ENCODE measurements around the gene KIR3DL2.
"Not testable (repeated sequence)": the region's sequence is repeated elsewhere in the genome, so short reads cannot be mapped to it uniquely, and the experiment has no call there.

Gene KIR3DL2

GRCh38 chr19:54873990-54874389 lies 23.7 kb downstream of the KIR3DL2 start, which contains the start of gene FCAR:
TSS of gene FCAR (plus strand) at chr19:54874235. CDS start at chr19:54874290, 55 bp downstream.
- no peak for DNase-seq

- no peak for DNase-seq
These were observed 25.3 kb downstream of the KIR3DL2 start for GRCh38 chr19:54875506-54875905.

GRCh38 chr19:54877471-54877870 lies 27.2 kb downstream of the KIR3DL2 start:
- DNase-seq, result no peak

- DNase-seq, result no peak
These were observed 31.6 kb downstream of the KIR3DL2 start for GRCh38 chr19:54881884-54882283.

- no peak for DNase-seq
These were observed 32.5 kb downstream of the KIR3DL2 start for GRCh38 chr19:54882758-54883157.

- no peak for DNase-seq
These were observed 33.0 kb downstream of the KIR3DL2 start for GRCh38 chr19:54883228-54883627.

GRCh38 chr19:54888239-54888638 lies 38.0 kb downstream of the KIR3DL2 start:
- no peak for DNase-seq

- no peak for DNase-seq
These were observed 39.3 kb downstream of the KIR3DL2 start for GRCh38 chr19:54889566-54889965.

- no peak for DNase-seq
These were observed 43.2 kb downstream of the KIR3DL2 start for GRCh38 chr19:54893406-54893805.

GRCh38 chr19:54894106-54894505 lies 43.9 kb downstream of the KIR3DL2 start:
- not testable (repeated sequence) for DNase-seq

- no peak for DNase-seq
These were observed 45.8 kb downstream of the KIR3DL2 start for GRCh38 chr19:54896036-54896435.

GRCh38 chr19:54898685-54899084 lies 48.4 kb downstream of the KIR3DL2 start:
- DNase-seq, result not testable (repeated sequence)

- DNase-seq, result not testable (repeated sequence)
These were observed 49.4 kb downstream of the KIR3DL2 start for GRCh38 chr19:54899646-54900045.

- DNase-seq, result not testable (repeated sequence)
These were observed 50.9 kb downstream of the KIR3DL2 start for GRCh38 chr19:54901153-54901552.

GRCh38 chr19:54902061-54902460 lies 51.8 kb downstream of the KIR3DL2 start:
- no peak for DNase-seq

GRCh38 chr19:54903303-54903702 lies 53.1 kb downstream of the KIR3DL2 start:
- DNase-seq, result no peak

GRCh38 chr19:54904261-54904660 lies 54.0 kb downstream of the KIR3DL2 start:
- not testable (repeated sequence) for DNase-seq

GRCh38 chr19:54905421-54905802 lies 55.2 kb downstream of the KIR3DL2 start:
- no peak for DNase-seq

- DNase-seq, result no peak
These were observed 55.7 kb downstream of the KIR3DL2 start, which contains the start of gene NCR1 for GRCh38 chr19:54905803-54906511. TSS of gene NCR1 (plus strand) at chr19:54906148. CDS start at chr19:54906188, 40 bp downstream.

GRCh38 chr19:54906819-54907218 lies 56.6 kb downstream of the KIR3DL2 start:
- no peak for DNase-seq

GRCh38 chr19:54907899-54908298 lies 57.7 kb downstream of the KIR3DL2 start:
- DNase-seq, result not testable (repeated sequence)

Data from SHP77 treated with DMSO at 0.1 percent for 48 hours (cell line).